Cardiac muscle cell (in vitro differentiated cells and primary cell): ENCODE results near the gene XPO4. TPM values are rescaled to one million over a fixed set of nuclear protein-coding genes. Genes with fewer than 3 reads are reported as not detected.
"Not testable (repeated sequence)": the region's sequence is repeated elsewhere in the genome, so short reads cannot be mapped to it uniquely, and the experiment has no call there.

Experiments
- DNase-seq, 2 donors: peaks; one replicate each; pipeline versions ENCODE4 v3.0.0 to v3.0.0-alpha.2; 2010 to 2017; ENCODE audit warnings: low read depth in 1 of 2, low spot score in 1 of 2
- H3K27ac ChIP-seq: fragments of 200-600 bp; sonication (generic); 2 replicates; pipeline ENCODE4 v1.5.1; 2016
- H3K27me3 ChIP-seq: fragments of 200-600 bp; sonication (generic); 2 replicates; pipeline ENCODE4 v1.6.0; 2016; ENCODE audit warnings: control low read depth
- H3K36me3 ChIP-seq: fragments of 200-600 bp; sonication (generic); 2 replicates; pipeline ENCODE4 v1.5.1; 2016; ENCODE audit warnings: control low read depth
- H3K4me1 ChIP-seq: fragments of 200-600 bp; sonication (generic); 2 replicates; pipeline ENCODE4 v1.8.1; 2017; ENCODE audit warnings: low read depth, mild to moderate bottlenecking, mixed run types
- H3K4me3 ChIP-seq: fragments of 200-600 bp; sonication (generic); 2 replicates; pipeline ENCODE4 v1.5.1; 2016; ENCODE audit warnings: mild to moderate bottlenecking
- H3K9me3 ChIP-seq: fragments of 200-600 bp; sonication (generic); 2 replicates; pipeline ENCODE4 v1.5.1; 2017; ENCODE audit warnings: low read depth, mild to moderate bottlenecking, control low read depth
- polyA plus RNA-seq: library from polyadenylated mRNA; unstranded; fragments of >200 nt; fragmentation: Nextera tagmentation; extraction: Ambion mirVana; gene quantifications from 2 replicates; pipeline ENCODE4 v1.2.1, GENCODE V29; 2016
- total RNA-seq: library from RNA; depleted of rRNA; stranded (reverse); fragments of >200 nt; gene quantifications from 2 replicates; pipeline ENCODE4 v1.2.3, GENCODE V29; 2016
- TF ChIP-seq, protein P1 (sequence below): IDR thresholded peaks from 2 replicates; pipeline ENCODE4 v1.5.1; 2012; ENCODE audit warnings: low read depth, mild to moderate bottlenecking, low read length

Gene XPO4
- total and polyA plus RNA-seq, 2 experiments from 2014 or later, result 51.8 to 177 TPM

DNA sequence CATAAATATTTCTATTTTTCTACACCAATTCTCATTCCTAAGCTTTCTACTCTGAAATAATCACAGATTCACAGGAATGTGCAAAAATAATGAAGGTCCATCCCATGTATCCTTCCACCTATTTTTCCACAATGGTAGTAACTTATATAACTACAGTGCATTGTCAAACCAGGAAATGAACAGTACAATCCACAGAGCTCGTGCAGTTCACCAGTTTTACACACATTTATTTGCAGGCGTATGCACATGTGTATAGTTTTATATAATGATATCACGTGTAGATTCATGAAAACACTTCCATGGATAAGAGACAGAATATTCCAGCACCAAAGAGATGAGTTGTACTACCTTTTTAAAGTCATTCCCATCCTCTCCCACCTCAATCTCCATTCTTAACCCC, 141.7 kb downstream of the XPO4 start:
- Histone ChIP-seq H3K27me3 (no peaks in the 10 kb centered on the region), H3K4me3 (no peak overlapping the region), H3K4me1 (no peaks in the 10 kb centered on the region), H3K36me3 (no peaks in the 10 kb centered on the region), H3K9me3 (no peaks in the 10 kb centered on the region), H3K27ac (no peak overlapping the region)
- no peak for DNase-seq
- TF ChIP-seq, protein P1, sequence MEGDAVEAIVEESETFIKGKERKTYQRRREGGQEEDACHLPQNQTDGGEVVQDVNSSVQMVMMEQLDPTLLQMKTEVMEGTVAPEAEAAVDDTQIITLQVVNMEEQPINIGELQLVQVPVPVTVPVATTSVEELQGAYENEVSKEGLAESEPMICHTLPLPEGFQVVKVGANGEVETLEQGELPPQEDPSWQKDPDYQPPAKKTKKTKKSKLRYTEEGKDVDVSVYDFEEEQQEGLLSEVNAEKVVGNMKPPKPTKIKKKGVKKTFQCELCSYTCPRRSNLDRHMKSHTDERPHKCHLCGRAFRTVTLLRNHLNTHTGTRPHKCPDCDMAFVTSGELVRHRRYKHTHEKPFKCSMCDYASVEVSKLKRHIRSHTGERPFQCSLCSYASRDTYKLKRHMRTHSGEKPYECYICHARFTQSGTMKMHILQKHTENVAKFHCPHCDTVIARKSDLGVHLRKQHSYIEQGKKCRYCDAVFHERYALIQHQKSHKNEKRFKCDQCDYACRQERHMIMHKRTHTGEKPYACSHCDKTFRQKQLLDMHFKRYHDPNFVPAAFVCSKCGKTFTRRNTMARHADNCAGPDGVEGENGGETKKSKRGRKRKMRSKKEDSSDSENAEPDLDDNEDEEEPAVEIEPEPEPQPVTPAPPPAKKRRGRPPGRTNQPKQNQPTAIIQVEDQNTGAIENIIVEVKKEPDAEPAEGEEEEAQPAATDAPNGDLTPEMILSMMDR, result no peak

DNA sequence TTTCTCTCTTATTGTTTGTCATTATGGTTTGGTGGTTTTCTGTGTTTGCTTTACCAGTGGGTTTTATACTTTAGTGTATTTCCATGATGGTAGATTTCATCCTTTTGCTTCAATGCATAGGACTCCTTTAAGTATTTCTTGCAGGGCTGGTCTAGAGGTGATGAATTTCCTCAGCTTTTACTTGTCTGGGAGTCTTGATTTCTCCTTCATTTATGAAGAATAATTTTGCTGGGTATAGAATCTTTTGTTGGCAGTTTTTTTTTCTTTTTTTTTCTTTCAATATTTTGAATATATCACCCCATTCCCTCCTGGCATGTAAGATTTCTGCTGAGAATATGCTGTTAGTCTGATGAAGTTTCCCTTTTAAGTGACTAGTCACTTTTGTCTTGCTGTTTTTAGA, 148.5 kb downstream of the XPO4 start:
- H3K27me3 ChIP-seq, result no peaks in the 10 kb centered on the region
- H3K27ac ChIP-seq, result no peak overlapping the region
- H3K36me3 ChIP-seq, result no peaks in the 10 kb centered on the region
- H3K4me3 ChIP-seq, result no peak overlapping the region
- no peaks in the 10 kb centered on the region for H3K4me1 ChIP-seq
- TF ChIP-seq, protein P1, result no peak
- no peaks in the 10 kb centered on the region for H3K9me3 ChIP-seq
- DNase-seq, result no peak

DNA sequence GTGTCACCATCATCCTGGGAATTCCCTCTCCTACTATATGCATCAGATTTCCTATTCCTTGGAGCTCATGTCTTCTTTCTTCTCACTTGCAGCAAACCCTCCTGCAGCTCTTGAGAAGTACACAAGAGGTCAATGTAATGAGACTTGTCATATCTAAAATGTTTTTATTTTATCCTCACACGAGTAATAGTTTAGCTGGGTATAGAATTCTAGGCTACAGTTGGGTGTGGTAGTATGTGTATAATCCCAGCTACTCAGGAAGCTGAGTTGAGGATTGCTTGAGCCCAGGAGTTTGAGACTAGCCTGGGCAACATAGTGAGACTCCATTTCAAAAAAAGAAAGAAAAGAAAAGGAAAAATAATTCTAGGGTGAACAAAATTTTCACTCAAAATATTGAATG, 153.2 kb downstream of the XPO4 start:
- TF ChIP-seq, protein P1, result no peak
- Histone ChIP-seq H3K27ac (no peak overlapping the region), H3K9me3 (no peaks in the 10 kb centered on the region)

DNA sequence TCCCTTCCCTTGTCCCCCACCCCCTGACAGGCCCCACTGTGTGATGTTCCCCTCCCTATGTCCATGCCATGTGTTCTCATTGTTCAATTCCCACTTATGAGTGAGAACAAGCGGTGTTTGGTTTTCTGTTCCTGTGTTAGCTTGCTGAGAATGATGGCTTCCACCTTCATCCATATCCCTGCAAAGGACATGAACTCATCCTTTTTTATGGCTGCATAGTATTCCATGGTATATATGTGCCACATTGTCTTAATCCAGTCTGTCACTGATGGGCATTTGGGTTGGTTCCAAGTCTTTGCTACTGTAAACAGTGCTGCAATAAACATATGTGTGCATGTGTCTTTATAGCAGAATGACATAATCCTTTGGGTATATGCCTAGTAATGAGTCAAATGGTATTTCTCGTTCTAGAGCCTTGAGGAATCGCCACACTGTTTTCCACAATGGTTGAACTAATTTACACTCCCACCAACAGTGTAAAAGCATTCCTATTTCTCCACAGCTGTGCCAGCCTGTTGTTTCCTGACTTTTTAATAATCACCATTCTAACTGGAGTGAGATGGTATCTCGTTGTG, 158.6 kb downstream of the XPO4 start:
- not testable (repeated sequence) for H3K27me3 ChIP-seq, H3K4me3 ChIP-seq, H3K36me3 ChIP-seq, H3K4me1 ChIP-seq, H3K9me3 ChIP-seq, DNase-seq, H3K27ac ChIP-seq

More for the DNA sequence above, 153.2 kb downstream of the XPO4 start:
- Histone ChIP-seq H3K4me1 (no peaks in the 10 kb centered on the region), H3K27me3 (no peaks in the 10 kb centered on the region), H3K36me3 (no peaks in the 10 kb centered on the region), H3K4me3 (no peak overlapping the region)
- DNase-seq, result no peak

DNA sequence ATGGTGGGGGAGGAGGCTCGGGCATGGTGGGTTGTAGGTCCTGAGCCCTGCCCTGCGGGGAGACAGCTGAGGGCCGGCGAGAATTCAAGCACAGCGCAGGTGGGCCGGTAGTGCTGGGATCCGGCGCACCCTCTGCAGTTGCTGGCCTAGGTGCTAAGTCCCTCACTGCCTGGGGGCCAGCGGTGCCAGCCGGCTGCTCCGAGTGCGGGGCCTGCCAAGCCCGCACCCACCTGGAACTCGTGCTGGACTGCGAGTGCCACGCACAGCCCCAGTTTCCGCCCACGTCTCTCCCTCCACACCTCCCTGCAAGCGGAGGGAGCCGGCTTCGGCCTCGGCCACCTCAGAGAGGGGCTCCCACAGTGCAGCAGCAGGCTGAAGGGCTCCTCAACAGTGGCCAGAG, 162.5 kb downstream of the XPO4 start:
- no peaks in the 10 kb centered on the region for H3K36me3 ChIP-seq
- TF ChIP-seq, protein P1, result no peak
- no peak overlapping the region for H3K4me3 ChIP-seq
- no peak for DNase-seq
- H3K9me3 ChIP-seq, result no peaks in the 10 kb centered on the region
- no peaks in the 10 kb centered on the region for H3K27me3 ChIP-seq
- no peak overlapping the region for H3K27ac ChIP-seq
- no peaks in the 10 kb centered on the region for H3K4me1 ChIP-seq

DNA sequence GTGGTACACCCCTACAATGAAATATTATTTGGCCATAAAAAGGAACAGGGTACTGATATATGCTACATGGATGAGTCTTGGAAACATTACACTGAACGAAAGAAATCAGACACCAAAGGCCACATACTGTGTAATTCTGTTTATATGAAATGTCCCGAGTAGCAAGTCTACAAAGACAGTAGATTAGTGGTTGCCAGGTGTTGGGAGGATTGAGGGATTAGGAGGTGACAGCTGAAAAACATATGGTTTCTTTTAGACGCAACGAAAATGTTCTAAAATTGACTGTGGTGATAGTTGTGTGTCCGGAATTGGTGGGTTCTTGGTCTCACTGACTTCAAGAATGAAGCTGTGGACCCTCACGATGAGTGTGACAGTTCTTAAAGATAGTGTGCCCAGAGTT, 163.9 kb downstream of the XPO4 start:
- no peaks in the 10 kb centered on the region for H3K4me1 ChIP-seq

More for the DNA sequence above, 163.9 kb downstream of the XPO4 start:
- Histone ChIP-seq H3K27me3 (no peaks in the 10 kb centered on the region), H3K36me3 (no peaks in the 10 kb centered on the region), H3K4me3 (no peak overlapping the region), H3K9me3 (no peaks in the 10 kb centered on the region), H3K27ac (no peak overlapping the region)
- TF ChIP-seq, protein P1, result no peak
- DNase-seq, result no peak
